Measurements from ENCODE around the gene CDH24. TPM values are rescaled to one million over a fixed set of nuclear protein-coding genes. Genes with fewer than 3 reads are reported as not detected.
A peak's percentile ranks its signal among the peaks of the same experiment; 100 is the strongest.
"Not testable (repeated sequence)": the region's sequence is repeated elsewhere in the genome, so short reads cannot be mapped to it uniquely, and the experiment has no call there.

CDH24 gene
- total and polyA plus RNA-seq, 2 donors (not counting 1 experiment from before 2014, with no cell fraction given) = 0.96 to 1.0 TPM

DNA sequence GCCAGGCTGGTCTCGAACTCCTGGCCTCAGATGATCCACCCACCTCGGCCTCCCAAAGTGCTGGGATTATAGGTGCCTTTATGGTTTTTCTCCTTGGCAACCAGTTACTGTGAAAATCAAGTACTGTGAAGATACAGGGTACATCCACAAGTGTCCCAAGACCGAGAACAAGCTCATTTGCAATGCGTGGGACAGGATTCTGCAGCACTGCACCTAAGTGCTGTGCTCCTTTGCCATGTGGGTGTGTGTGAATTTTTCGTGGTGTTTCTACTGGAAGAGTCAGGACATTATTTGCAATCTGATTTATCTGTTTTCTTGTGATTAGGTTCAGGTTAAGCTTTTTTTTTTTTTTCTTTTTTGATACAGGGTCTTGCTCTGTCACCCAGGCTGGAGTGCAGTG lies 40.2 kb downstream of the CDH24 start:
- WGBS (ENCODE audit: insufficient coverage) = 89% methylated on average over 5 of the region's 5 CpGs
- Histone ChIP-seq H3K4me1 (ENCODE audit: control insufficient read depth in 2 of 2, insufficient read depth in 2 of 2, low read length in 2 of 2) (no peaks in the 10 kb centered on the region), H3K27me3 (replicated peaks in 1 of 4; ENCODE audit: control extremely low read depth in 1 of 4, control insufficient read depth in 3 of 4, insufficient read depth in 4 of 4, low read length in 3 of 4) (no peaks in the 10 kb centered on the region), H3K27ac (ENCODE audit: low read length in 2 of 2) (no peak overlapping the region), H2AFZ (ENCODE audit: insufficient read depth, low read depth, low read length, poor library complexity, severe bottlenecking) (no peak overlapping the region), H3K9ac (ENCODE audit: low read length) (no peak overlapping the region), H3K36me3 (replicated peaks in 1 of 2; ENCODE audit: control extremely low read depth in 1 of 2, control insufficient read depth in 1 of 2, extremely low read depth in 1 of 2, insufficient read depth in 2 of 2, low read length in 1 of 2) (no peaks in the 10 kb centered on the region), H3K4me2 (replicated peaks; ENCODE audit: low read depth, low read length, poor library complexity, severe bottlenecking) (no peak overlapping the region), H3K4me3 (ENCODE audit: control extremely low read depth in 1 of 5, extremely low read depth in 1 of 5, insufficient read depth in 1 of 5, low read depth in 2 of 5, low read length in 4 of 5) (no peak overlapping the region), H3K9me3 (ENCODE audit: control extremely low read depth in 1 of 3, control insufficient read depth in 2 of 3, insufficient read depth in 1 of 3, low read length in 2 of 3) (no peaks in the 10 kb centered on the region), H4K20me1 (ENCODE audit: control insufficient read depth, insufficient read depth, low read length, poor library complexity, severe bottlenecking) (no peaks in the 10 kb centered on the region), H3K79me2 (ENCODE audit: control insufficient read depth, insufficient read depth, low read length) (no peaks in the 10 kb centered on the region)
- H3K27me3 Mint-ChIP-seq = no peaks in the 10 kb centered on the region
- ChIA-PET POLR2A (interaction anchor here (1.0 kb wide), 1 partner anchor 9 kb away, joined by 4 read pairs; no protein-coding TSS in a partner anchor), CTCF (interaction anchor here (1.1 to 1.8 kb wide), 4 partner anchors 8 to 36 kb away, joined by 3 to 8 read pairs (median 4); no protein-coding TSS in a partner anchor)
- ATAC-seq (ENCODE audit: low read depth) (no peak), DNase-seq (no peak)
- H3K4me3 Mint-ChIP-seq = no peak overlapping the region
- TF ChIP-seq EZH2 (IDR thresholded peaks at IDR 0.05; ENCODE audit: borderline replicate concordance, insufficient read depth, low read depth, low read length, poor library complexity, severe bottlenecking) = no peak
- TF ChIP-seq, protein P1, sequence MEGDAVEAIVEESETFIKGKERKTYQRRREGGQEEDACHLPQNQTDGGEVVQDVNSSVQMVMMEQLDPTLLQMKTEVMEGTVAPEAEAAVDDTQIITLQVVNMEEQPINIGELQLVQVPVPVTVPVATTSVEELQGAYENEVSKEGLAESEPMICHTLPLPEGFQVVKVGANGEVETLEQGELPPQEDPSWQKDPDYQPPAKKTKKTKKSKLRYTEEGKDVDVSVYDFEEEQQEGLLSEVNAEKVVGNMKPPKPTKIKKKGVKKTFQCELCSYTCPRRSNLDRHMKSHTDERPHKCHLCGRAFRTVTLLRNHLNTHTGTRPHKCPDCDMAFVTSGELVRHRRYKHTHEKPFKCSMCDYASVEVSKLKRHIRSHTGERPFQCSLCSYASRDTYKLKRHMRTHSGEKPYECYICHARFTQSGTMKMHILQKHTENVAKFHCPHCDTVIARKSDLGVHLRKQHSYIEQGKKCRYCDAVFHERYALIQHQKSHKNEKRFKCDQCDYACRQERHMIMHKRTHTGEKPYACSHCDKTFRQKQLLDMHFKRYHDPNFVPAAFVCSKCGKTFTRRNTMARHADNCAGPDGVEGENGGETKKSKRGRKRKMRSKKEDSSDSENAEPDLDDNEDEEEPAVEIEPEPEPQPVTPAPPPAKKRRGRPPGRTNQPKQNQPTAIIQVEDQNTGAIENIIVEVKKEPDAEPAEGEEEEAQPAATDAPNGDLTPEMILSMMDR (IDR thresholded peaks at IDR 0.05) = no peak
- no peaks in the 10 kb centered on the region for H3K4me1 Mint-ChIP-seq
- no peaks in the 10 kb centered on the region for H3K9me3 Mint-ChIP-seq (ENCODE audit: insufficient read depth)
- intact Hi-C loops (cut with micrococcal nuclease) = no loop called here
- no peak overlapping the region for H3K27ac Mint-ChIP-seq

DNA sequence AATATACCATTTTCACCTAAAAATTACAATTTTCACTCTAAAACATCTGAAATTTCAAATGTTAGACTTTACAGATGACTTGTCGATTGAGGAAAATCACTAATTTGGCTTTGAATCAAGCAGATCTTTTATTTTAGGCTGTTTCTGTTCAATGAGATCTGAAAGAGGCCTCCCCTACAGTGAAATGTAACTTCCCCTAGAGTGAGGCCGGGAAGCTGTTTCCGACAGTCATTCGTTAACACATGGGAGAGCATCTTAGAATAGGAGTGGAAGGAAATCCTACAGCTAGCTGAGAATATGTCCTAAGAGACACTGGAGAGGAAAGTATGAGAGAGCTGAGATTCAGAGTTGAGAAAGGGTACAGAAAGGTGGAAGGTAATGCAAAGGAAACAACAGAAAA lies 41.7 kb downstream of the CDH24 start:
- H2AFZ ChIP-seq (ENCODE audit: insufficient read depth, low read depth, low read length, poor library complexity, severe bottlenecking) = peak overlapping the region; percentile 54
- TF ChIP-seq, protein P1 (IDR thresholded peaks at IDR 0.05) = no peak
- TF ChIP-seq EZH2 (IDR thresholded peaks at IDR 0.05; ENCODE audit: borderline replicate concordance, insufficient read depth, low read depth, low read length, poor library complexity, severe bottlenecking) = no peak
- no peaks in the 10 kb centered on the region for H3K79me2 ChIP-seq (ENCODE audit: control insufficient read depth, insufficient read depth, low read length)
- H3K4me1 ChIP-seq (ENCODE audit: control insufficient read depth in 2 of 2, insufficient read depth in 2 of 2, low read length in 2 of 2) = no peaks in the 10 kb centered on the region
- H3K27me3 Mint-ChIP-seq = no peaks in the 10 kb centered on the region
- H3K4me1 Mint-ChIP-seq = peaks cover 3% of the 10 kb centered on the region
- H3K4me3 Mint-ChIP-seq = no peak overlapping the region
- no peak overlapping the region for H3K27ac ChIP-seq (ENCODE audit: low read length in 2 of 2)
- H3K9ac ChIP-seq (ENCODE audit: low read length) = no peak overlapping the region
- no peak overlapping the region for H3K4me2 ChIP-seq (replicated peaks; ENCODE audit: low read depth, low read length, poor library complexity, severe bottlenecking)
- WGBS (ENCODE audit: insufficient coverage) = 86% methylated on average over 2 of the region's 4 CpGs
- intact Hi-C loops (cut with micrococcal nuclease) = no loop called here
- H3K9me3 ChIP-seq (ENCODE audit: control extremely low read depth in 1 of 3, control insufficient read depth in 2 of 3, insufficient read depth in 1 of 3, low read length in 2 of 3) = no peaks in the 10 kb centered on the region
- H3K9me3 Mint-ChIP-seq (ENCODE audit: insufficient read depth) = no peaks in the 10 kb centered on the region
- CTCF ChIA-PET = interaction anchor here (1.5 to 2.0 kb wide), 2 partner anchors 15 to 29 kb away, joined by 4 to 7 read pairs; no protein-coding TSS in a partner anchor
- H3K27me3 ChIP-seq (replicated peaks in 1 of 4; ENCODE audit: control extremely low read depth in 1 of 4, control insufficient read depth in 3 of 4, insufficient read depth in 4 of 4, low read length in 3 of 4) = no peaks in the 10 kb centered on the region
- H3K4me3 ChIP-seq (ENCODE audit: control extremely low read depth in 1 of 5, extremely low read depth in 1 of 5, insufficient read depth in 1 of 5, low read depth in 2 of 5, low read length in 4 of 5) = no peak overlapping the region
- no peak overlapping the region for H3K27ac Mint-ChIP-seq
- H4K20me1 ChIP-seq (ENCODE audit: control insufficient read depth, insufficient read depth, low read length, poor library complexity, severe bottlenecking) = no peaks in the 10 kb centered on the region
- POLR2A ChIA-PET = no interaction called here
- ATAC-seq (ENCODE audit: low read depth) (no peak), DNase-seq (no peak)
- H3K36me3 ChIP-seq (replicated peaks in 1 of 2; ENCODE audit: control extremely low read depth in 1 of 2, control insufficient read depth in 1 of 2, extremely low read depth in 1 of 2, insufficient read depth in 2 of 2, low read length in 1 of 2) = no peaks in the 10 kb centered on the region

DNA sequence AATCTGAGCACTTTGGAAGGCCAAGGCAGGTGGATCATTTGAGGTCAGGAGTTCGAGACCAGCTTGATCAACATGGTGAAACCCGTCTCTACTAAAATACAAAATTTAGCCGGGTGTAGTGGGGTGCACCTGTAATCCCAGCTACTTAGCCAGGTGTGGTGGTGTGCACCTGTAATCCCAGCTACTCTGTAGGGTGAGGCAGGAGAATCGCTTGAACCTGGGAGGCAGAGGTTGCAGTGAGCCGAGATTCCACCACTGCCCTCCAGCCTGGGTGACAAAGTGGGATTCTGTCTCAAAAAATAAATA lies 43.6 kb downstream of the CDH24 start:
- H3K4me1 ChIP-seq (ENCODE audit: control insufficient read depth in 2 of 2, insufficient read depth in 2 of 2, low read length in 2 of 2) = peaks cover 9 to 14% of the 10 kb centered on the region in 2 donors
- H3K27me3 Mint-ChIP-seq; H4K20me1 ChIP-seq (ENCODE audit: control insufficient read depth, insufficient read depth, low read length, poor library complexity, severe bottlenecking); H2AFZ ChIP-seq (ENCODE audit: insufficient read depth, low read depth, low read length, poor library complexity, severe bottlenecking); H3K4me3 Mint-ChIP-seq; POLR2A ChIA-PET; H3K27ac ChIP-seq (ENCODE audit: low read length in 2 of 2); intact Hi-C loops (cut with micrococcal nuclease); H3K27me3 ChIP-seq (replicated peaks in 1 of 4; ENCODE audit: control extremely low read depth in 1 of 4, control insufficient read depth in 3 of 4, insufficient read depth in 4 of 4, low read length in 3 of 4); DNase-seq; H3K36me3 ChIP-seq (replicated peaks in 1 of 2; ENCODE audit: control extremely low read depth in 1 of 2, control insufficient read depth in 1 of 2, extremely low read depth in 1 of 2, insufficient read depth in 2 of 2, low read length in 1 of 2); H3K4me2 ChIP-seq (replicated peaks; ENCODE audit: low read depth, low read length, poor library complexity, severe bottlenecking); H3K9ac ChIP-seq (ENCODE audit: low read length); H3K9me3 Mint-ChIP-seq (ENCODE audit: insufficient read depth); ATAC-seq (ENCODE audit: low read depth); H3K9me3 ChIP-seq (ENCODE audit: control extremely low read depth in 1 of 3, control insufficient read depth in 2 of 3, insufficient read depth in 1 of 3, low read length in 2 of 3); H3K4me3 ChIP-seq (ENCODE audit: control extremely low read depth in 1 of 5, extremely low read depth in 1 of 5, insufficient read depth in 1 of 5, low read depth in 2 of 5, low read length in 4 of 5); H3K27ac Mint-ChIP-seq; H3K79me2 ChIP-seq (ENCODE audit: control insufficient read depth, insufficient read depth, low read length): not testable (repeated sequence)
- WGBS (ENCODE audit: insufficient coverage) = 100% methylated on average over 2 of the region's 5 CpGs
- H3K4me1 Mint-ChIP-seq = peaks cover 17% of the 10 kb centered on the region
- CTCF ChIA-PET = interaction anchor here (0.9 to 3.6 kb wide), 5 partner anchors 13 to 44 kb away, joined by 3 to 12 read pairs (median 4); partner anchors contain the start of genes AJUBA and CDH24

Data from B cell (primary cell).